Testis (tissue), 3 donors: ENCODE results near the gene RBPJ. TPM values are rescaled to one million over a fixed set of nuclear protein-coding genes. Genes with fewer than 3 reads are reported as not detected.

Experiments
- DNase-seq: peaks from one replicate; pipeline ENCODE4 v3.0.0-alpha.2; 2019
- H3K27ac ChIP-seq, 2 donors: fragments of 200-600 bp; sonication (generic); one replicate each; pipeline ENCODE4 v1.5.1; 2019
- H3K27me3 ChIP-seq: fragments of 200-600 bp; sonication (generic); one replicate; pipeline ENCODE4 v1.5.1; 2019
- H3K36me3 ChIP-seq: fragments of 200-600 bp; sonication (generic); one replicate; pipeline ENCODE4 v1.5.1; 2017; ENCODE audit warnings: low read depth; ENCODE audit errors: missing control alignments
- H3K4me1 ChIP-seq: fragments of 200-600 bp; sonication (generic); one replicate; pipeline ENCODE4 v1.5.1; 2019
- H3K4me3 ChIP-seq, 2 donors: fragments of 200-600 bp; sonication (generic); one replicate each; pipeline ENCODE4 v1.5.1; 2017 to 2019
- H3K9me3 ChIP-seq: fragments of 200-600 bp; sonication (generic); one replicate; pipeline ENCODE4 v1.5.1; 2017
- CTCF ChIP-seq, 3 experiments: fragments of 450-650 bp in 2 of 3; fragments of 200-600 bp in 1 of 3; sonication (generic) in 1 of 3; IDR thresholded peaks; one replicate each; pipeline ENCODE4 v1.5.1; 2016 to 2019; ENCODE audit warnings: antibody characterized with exemption in 3 of 3, mild to moderate bottlenecking in 2 of 3, moderate library complexity in 1 of 3
- POLR2A ChIP-seq: fragments of 450-650 bp; IDR thresholded peaks from one replicate; pipeline ENCODE4 v1.6.1; 2017; ENCODE audit warnings: antibody characterized with exemption, mild to moderate bottlenecking, moderate library complexity
- WGBS, 2 donors: methylation state at CpG; one replicate each; pipeline ENCODE4 v1.1.5; 2018; 5-methylcytosine and 5-hydroxymethylcytosine counted together
- intact Hi-C: fragments of 100-400 bp; cut with DNase I; formaldehyde crosslinking; loops from one replicate; pipeline ENCODE4 v1.15.1; 2023; ENCODE audit warnings: low total_unique reads
- polyA plus RNA-seq: library from polyadenylated mRNA; stranded (reverse); fragments of 350-450 nt; fragmentation: Illumina TruSeq; extraction: RNeasy Lipid Tissue Mini Kit (QIAGEN cat#74804); gene quantifications from one replicate; pipeline ENCODE4 v1.2.3, GENCODE V29; 2014; ENCODE audit warnings: low read depth, low replicate concordance; ENCODE audit not compliant: insufficient read depth
- total RNA-seq, 2 donors: library from RNA; depleted of rRNA; stranded (reverse); fragments of >200 nt; gene quantifications; one replicate each; pipeline ENCODE4 v1.2.3, GENCODE V29; 2016

RBPJ gene
- total and polyA plus RNA-seq, 3 donors from 2014 or later = 57.7 to 75.8 (median 71.6) TPM

- H3K27me3 ChIP-seq = no peaks in the 10 kb centered on the region
- DNase-seq = no peak
- no peak for TF ChIP-seq POLR2A
- TF ChIP-seq CTCF (IDR thresholded peaks at IDR 0.05) = no peak
- intact Hi-C loops = loop anchor here (10.0 kb wide), 2 partner anchors 257 to 547 kb away; no protein-coding TSS in a partner anchor
- H3K4me3 ChIP-seq = no peak overlapping the region
- no peak overlapping the region for H3K27ac ChIP-seq
- WGBS, 2 donors = 80 to 93% methylated on average over 1 of the region's 1 CpG
- H3K36me3 ChIP-seq = no peaks in the 10 kb centered on the region
- no peaks in the 10 kb centered on the region for H3K4me1 ChIP-seq
- no peaks in the 10 kb centered on the region for H3K9me3 ChIP-seq
Observed at GRCh38 chr4:26467724-26468123, 146.9 kb downstream of the RBPJ start.

GRCh38 chr4:26468283-26468949 is 147.6 kb downstream of the RBPJ start:
- no peak for DNase-seq
- H3K27me3 ChIP-seq = no peaks in the 10 kb centered on the region
- H3K36me3 ChIP-seq = no peaks in the 10 kb centered on the region
- H3K27ac ChIP-seq = no peak overlapping the region
- intact Hi-C loops = loop anchor here (10.0 kb wide), 2 partner anchors 256 to 546 kb away; no protein-coding TSS in a partner anchor
- no peak for TF ChIP-seq CTCF (IDR thresholded peaks at IDR 0.05)
- TF ChIP-seq POLR2A = no peak
- WGBS, 2 donors = 90 to 95% methylated on average over 9 of the region's 9 CpGs
- no peak overlapping the region for H3K4me3 ChIP-seq
- no peaks in the 10 kb centered on the region for H3K4me1 ChIP-seq
- no peaks in the 10 kb centered on the region for H3K9me3 ChIP-seq

- DNase-seq = no peak
- no peaks in the 10 kb centered on the region for H3K27me3 ChIP-seq
- H3K4me1 ChIP-seq = no peaks in the 10 kb centered on the region
- intact Hi-C loops = loop anchor here (10.0 kb wide), 2 partner anchors 256 to 546 kb away; no protein-coding TSS in a partner anchor
- no peaks in the 10 kb centered on the region for H3K36me3 ChIP-seq
- no peak overlapping the region for H3K4me3 ChIP-seq
- no peak overlapping the region for H3K27ac ChIP-seq
- no peaks in the 10 kb centered on the region for H3K9me3 ChIP-seq
- TF ChIP-seq CTCF (IDR thresholded peaks at IDR 0.05) (no peak), POLR2A (no peak)
- 69 to 75% methylated on average over 4 of the region's 4 CpGs for WGBS, 2 donors
Observed at GRCh38 chr4:26468977-26469376, 148.2 kb downstream of the RBPJ start.

GRCh38 chr4:26471890-26472289 is 151.1 kb downstream of the RBPJ start:
- no peaks in the 10 kb centered on the region for H3K36me3 ChIP-seq
- no peak overlapping the region for H3K27ac ChIP-seq
- DNase-seq = no peak
- intact Hi-C loops = no loop called here
- TF ChIP-seq POLR2A = no peak
- TF ChIP-seq CTCF (IDR thresholded peaks at IDR 0.05) = no peak
- no peaks in the 10 kb centered on the region for H3K9me3 ChIP-seq
- H3K4me1 ChIP-seq = no peaks in the 10 kb centered on the region
- H3K27me3 ChIP-seq = no peaks in the 10 kb centered on the region
- H3K4me3 ChIP-seq = no peak overlapping the region
- 92 to 96% methylated on average over 1 of the region's 1 CpG for WGBS, 2 donors

- Histone ChIP-seq H3K27ac (no peak overlapping the region), H3K4me3 (no peak overlapping the region), H3K4me1 (no peaks in the 10 kb centered on the region), H3K36me3 (no peaks in the 10 kb centered on the region), H3K9me3 (no peaks in the 10 kb centered on the region), H3K27me3 (no peaks in the 10 kb centered on the region)
- DNase-seq = no peak
- 70 to 83% methylated on average over 8 of the region's 8 CpGs for WGBS, 2 donors
- TF ChIP-seq POLR2A (no peak), CTCF (IDR thresholded peaks at IDR 0.05) (no peak)
- intact Hi-C loops = no loop called here
Observed at GRCh38 chr4:26473893-26474292, 153.1 kb downstream of the RBPJ start.
